ENCODE data around the gene NAA50.
A peak's percentile ranks its signal among the peaks of the same experiment; 100 is the strongest.

NAA50 gene

GRCh38 chr3:113741620-113742019 is 4.4 kb downstream of the NAA50 start:
- no peak for DNase-seq

- no peak for DNase-seq
Measured at GRCh38 chr3:113741086-113741485, 5.0 kb downstream of the NAA50 start.

GRCh38 chr3:113736548-113737089 is 9.4 kb downstream of the NAA50 start:
- peak; percentile 10 to 58 for DNase-seq

- no peak for DNase-seq
Measured at GRCh38 chr3:113731694-113732093, 14.4 kb downstream of the NAA50 start.

- DNase-seq = no peak
Measured at GRCh38 chr3:113730550-113730949, 15.5 kb downstream of the NAA50 start.

- DNase-seq = no peak
Measured at GRCh38 chr3:113728661-113729060, 17.4 kb downstream of the NAA50 start.

GRCh38 chr3:113721636-113722035 is 24.4 kb downstream of the NAA50 start:
- no peak for DNase-seq

GRCh38 chr3:113719758-113720157 is 26.3 kb downstream of the NAA50 start:
- DNase-seq = no peak

- DNase-seq = no peak
Measured at GRCh38 chr3:113719294-113719693, 26.8 kb downstream of the NAA50 start.

- DNase-seq = no peak
Measured at GRCh38 chr3:113717818-113718217, 28.2 kb downstream of the NAA50 start.

GRCh38 chr3:113717308-113717707 is 28.7 kb downstream of the NAA50 start:
- no peak for DNase-seq

GRCh38 chr3:113714702-113715101 is 31.3 kb downstream of the NAA50 start:
- no peak for DNase-seq

GRCh38 chr3:113712129-113712528 is 33.9 kb downstream of the NAA50 start:
- DNase-seq = no peak

GRCh38 chr3:113707835-113708234 is 38.2 kb downstream of the NAA50 start:
- DNase-seq = no peak

- no peak for DNase-seq
Measured at GRCh38 chr3:113698956-113699355, 47.1 kb downstream of the NAA50 start.

GRCh38 chr3:113698213-113698742 is 47.8 kb downstream of the NAA50 start:
- no peak for DNase-seq

- DNase-seq = peak in 1 of 2 experiments; percentile 7
Measured at GRCh38 chr3:113697500-113698090, 48.5 kb downstream of the NAA50 start.

- DNase-seq = peak; percentile 97 to 100
Measured at GRCh38 chr3:113696658-113697499, 49.2 kb downstream of the NAA50 start.

GRCh38 chr3:113695786-113696645 is 50.0 kb downstream of the NAA50 start, which contains the start of gene USF3:
Gene USF3, minus strand, starts transcription at chr3:113696642. Its CDS starts 21,764 bp downstream, at chr3:113674878.
- DNase-seq = peak; percentile 14 to 58

GRCh38 chr3:113695431-113695785 is 50.6 kb downstream of the NAA50 start:
- no peak for DNase-seq

GRCh38 chr3:113690482-113690881 is 55.6 kb downstream of the NAA50 start:
- DNase-seq = no peak

GRCh38 chr3:113685956-113686721 is 59.9 kb downstream of the NAA50 start:
- DNase-seq = no peak

All from SW 1271 (cell line).